ENCODE data around the gene TRIM8. TPM values are rescaled to one million over a fixed set of nuclear protein-coding genes. Genes with fewer than 3 reads are reported as not detected.

TRIM8 gene
- total and polyA plus RNA-seq, 2 donors (not counting 1 experiment from before 2014, with no cell fraction given), result 44.9 to 74.4 TPM

- Histone ChIP-seq H3K36me3 (replicated peaks in 1 of 2; ENCODE audit: control extremely low read depth in 1 of 2, control insufficient read depth in 1 of 2, extremely low read depth in 1 of 2, insufficient read depth in 2 of 2, low read length in 1 of 2) (peaks cover 1 to 35% of the 10 kb centered on the region in 2 experiments), H3K4me2 (replicated peaks; ENCODE audit: low read depth, low read length, poor library complexity, severe bottlenecking) (peak overlapping the region; percentile 94), H3K9me3 (ENCODE audit: control extremely low read depth in 1 of 3, control insufficient read depth in 2 of 3, insufficient read depth in 1 of 3, low read length in 2 of 3) (no peaks in the 10 kb centered on the region), H4K20me1 (ENCODE audit: control insufficient read depth, insufficient read depth, low read length, poor library complexity, severe bottlenecking) (peaks cover 93% of the 10 kb centered on the region), H3K9ac (ENCODE audit: low read length) (peak overlapping the region; percentile 41), H3K4me1 (ENCODE audit: control insufficient read depth in 2 of 2, insufficient read depth in 2 of 2, low read length in 2 of 2) (peaks cover 64 to 67% of the 10 kb centered on the region in 2 donors), H3K27ac (ENCODE audit: low read length in 2 of 2) (peak overlapping the region; percentile 70 to 90), H3K27me3 (replicated peaks in 1 of 4; ENCODE audit: control extremely low read depth in 1 of 4, control insufficient read depth in 3 of 4, insufficient read depth in 4 of 4, low read length in 3 of 4) (no peaks in the 10 kb centered on the region), H3K79me2 (ENCODE audit: control insufficient read depth, insufficient read depth, low read length) (peaks cover 76% of the 10 kb centered on the region), H2AFZ (ENCODE audit: insufficient read depth, low read depth, low read length, poor library complexity, severe bottlenecking) (no peak overlapping the region), H3K4me3 (ENCODE audit: control extremely low read depth in 1 of 5, extremely low read depth in 1 of 5, insufficient read depth in 1 of 5, low read depth in 2 of 5, low read length in 4 of 5) (peak overlapping the region in 2 of 5 experiments; percentile 23 to 35)
- ChIA-PET POLR2A (interaction anchor here (0.5 to 3.6 kb wide), 5 partner anchors 7 to 537 kb away, joined by 3 to 15 read pairs (median 7); partner anchors contain the start of gene TRIM8), CTCF (interaction anchor here (2.7 to 3.4 kb wide), 2 partner anchors 23 to 27 kb away, joined by 12 to 14 read pairs; no protein-coding TSS in a partner anchor)
- DNase-seq (peak; percentile 76), ATAC-seq (ENCODE audit: low read depth) (peak; percentile 54)
- intact Hi-C loops (cut with micrococcal nuclease), result loop anchor here (1.0 kb wide), 1 partner anchor 10 kb away; no protein-coding TSS in a partner anchor
- Mint-ChIP-seq H3K4me3 (peak overlapping the region; percentile 90), H3K27me3 (no peaks in the 10 kb centered on the region), H3K9me3 (ENCODE audit: insufficient read depth) (no peaks in the 10 kb centered on the region), H3K27ac (peak overlapping the region; percentile 98), H3K4me1 (peaks cover 71% of the 10 kb centered on the region)
- WGBS (ENCODE audit: insufficient coverage), result 14% methylated on average over 10 of the region's 12 CpGs
- TF ChIP-seq, protein P1, sequence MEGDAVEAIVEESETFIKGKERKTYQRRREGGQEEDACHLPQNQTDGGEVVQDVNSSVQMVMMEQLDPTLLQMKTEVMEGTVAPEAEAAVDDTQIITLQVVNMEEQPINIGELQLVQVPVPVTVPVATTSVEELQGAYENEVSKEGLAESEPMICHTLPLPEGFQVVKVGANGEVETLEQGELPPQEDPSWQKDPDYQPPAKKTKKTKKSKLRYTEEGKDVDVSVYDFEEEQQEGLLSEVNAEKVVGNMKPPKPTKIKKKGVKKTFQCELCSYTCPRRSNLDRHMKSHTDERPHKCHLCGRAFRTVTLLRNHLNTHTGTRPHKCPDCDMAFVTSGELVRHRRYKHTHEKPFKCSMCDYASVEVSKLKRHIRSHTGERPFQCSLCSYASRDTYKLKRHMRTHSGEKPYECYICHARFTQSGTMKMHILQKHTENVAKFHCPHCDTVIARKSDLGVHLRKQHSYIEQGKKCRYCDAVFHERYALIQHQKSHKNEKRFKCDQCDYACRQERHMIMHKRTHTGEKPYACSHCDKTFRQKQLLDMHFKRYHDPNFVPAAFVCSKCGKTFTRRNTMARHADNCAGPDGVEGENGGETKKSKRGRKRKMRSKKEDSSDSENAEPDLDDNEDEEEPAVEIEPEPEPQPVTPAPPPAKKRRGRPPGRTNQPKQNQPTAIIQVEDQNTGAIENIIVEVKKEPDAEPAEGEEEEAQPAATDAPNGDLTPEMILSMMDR (IDR thresholded peaks at IDR 0.05), result no peak
- TF ChIP-seq EZH2 (IDR thresholded peaks at IDR 0.05; ENCODE audit: borderline replicate concordance, insufficient read depth, low read depth, low read length, poor library complexity, severe bottlenecking), result no peak
Measured at GRCh38 chr10:102652170-102652916, 8.1 kb downstream of the TRIM8 start.

GRCh38 chr10:102653060-102653459 lies 8.8 kb downstream of the TRIM8 start:
- POLR2A ChIA-PET, result interaction anchor here (0.5 to 3.6 kb wide), 2 partner anchors 8 to 56 kb away, joined by 3 to 15 read pairs; partner anchors contain the start of gene TRIM8

More at GRCh38 chr10:102653060-102653459, 8.8 kb downstream of the TRIM8 start:
- no peak for TF ChIP-seq EZH2 (IDR thresholded peaks at IDR 0.05; ENCODE audit: borderline replicate concordance, insufficient read depth, low read depth, low read length, poor library complexity, severe bottlenecking)
- TF ChIP-seq, protein P1 (IDR thresholded peaks at IDR 0.05), result no peak
- Mint-ChIP-seq H3K9me3 (ENCODE audit: insufficient read depth) (no peaks in the 10 kb centered on the region), H3K4me1 (peaks cover 64% of the 10 kb centered on the region), H3K27ac (peak overlapping the region; percentile 98), H3K4me3 (peak overlapping the region; percentile 33), H3K27me3 (no peaks in the 10 kb centered on the region)
- Histone ChIP-seq H3K4me1 (ENCODE audit: control insufficient read depth in 2 of 2, insufficient read depth in 2 of 2, low read length in 2 of 2) (peaks cover 57 to 59% of the 10 kb centered on the region in 2 donors), H3K9ac (ENCODE audit: low read length) (no peak overlapping the region), H4K20me1 (ENCODE audit: control insufficient read depth, insufficient read depth, low read length, poor library complexity, severe bottlenecking) (peaks cover 86% of the 10 kb centered on the region), H3K9me3 (ENCODE audit: control extremely low read depth in 1 of 3, control insufficient read depth in 2 of 3, insufficient read depth in 1 of 3, low read length in 2 of 3) (no peaks in the 10 kb centered on the region), H3K27me3 (replicated peaks in 1 of 4; ENCODE audit: control extremely low read depth in 1 of 4, control insufficient read depth in 3 of 4, insufficient read depth in 4 of 4, low read length in 3 of 4) (no peaks in the 10 kb centered on the region), H3K4me2 (replicated peaks; ENCODE audit: low read depth, low read length, poor library complexity, severe bottlenecking) (peak overlapping the region; percentile 94), H2AFZ (ENCODE audit: insufficient read depth, low read depth, low read length, poor library complexity, severe bottlenecking) (no peak overlapping the region), H3K4me3 (ENCODE audit: control extremely low read depth in 1 of 5, extremely low read depth in 1 of 5, insufficient read depth in 1 of 5, low read depth in 2 of 5, low read length in 4 of 5) (peak overlapping the region in 1 of 5 experiments; percentile 35), H3K36me3 (replicated peaks in 1 of 2; ENCODE audit: control extremely low read depth in 1 of 2, control insufficient read depth in 1 of 2, extremely low read depth in 1 of 2, insufficient read depth in 2 of 2, low read length in 1 of 2) (peaks cover 1 to 42% of the 10 kb centered on the region in 2 experiments), H3K27ac (ENCODE audit: low read length in 2 of 2) (peak overlapping the region; percentile 70 to 90), H3K79me2 (ENCODE audit: control insufficient read depth, insufficient read depth, low read length) (peaks cover 68% of the 10 kb centered on the region)
- DNase-seq, result no peak
- intact Hi-C loops (cut with micrococcal nuclease), result no loop called here
- 85% methylated on average over 1 of the region's 1 CpG for WGBS (ENCODE audit: insufficient coverage)
- ATAC-seq (ENCODE audit: low read depth), result no peak
- CTCF ChIA-PET, result interaction anchor here (1.2 to 3.4 kb wide), 5 partner anchors 8 to 59 kb away, joined by 4 to 14 read pairs (median 11); partner anchors contain the start of gene TRIM8
